M059J (cell line): ENCODE results near the gene ACER2. TPM values are rescaled to one million over a fixed set of nuclear protein-coding genes. Genes with fewer than 3 reads are reported as not detected.
"Not testable (repeated sequence)": the region's sequence is repeated elsewhere in the genome, so short reads cannot be mapped to it uniquely, and the experiment has no call there.

ENCODE experiments used
- DNase-seq: peaks from one replicate; pipeline ENCODE4 v3.0.0-alpha.2; 2012; ENCODE audit warnings: low read depth
- total RNA-seq: library from RNA; depleted of rRNA; stranded (reverse); fragments of >200 nt; shearing (Covaris generic); gene quantifications from 2 replicates; pipeline ENCODE4 v1.2.3, GENCODE V29; 2014; rRNA removed

The ACER2 gene
- total RNA-seq: 0.47 and 0.96 TPM in 2 replicates

DNA sequence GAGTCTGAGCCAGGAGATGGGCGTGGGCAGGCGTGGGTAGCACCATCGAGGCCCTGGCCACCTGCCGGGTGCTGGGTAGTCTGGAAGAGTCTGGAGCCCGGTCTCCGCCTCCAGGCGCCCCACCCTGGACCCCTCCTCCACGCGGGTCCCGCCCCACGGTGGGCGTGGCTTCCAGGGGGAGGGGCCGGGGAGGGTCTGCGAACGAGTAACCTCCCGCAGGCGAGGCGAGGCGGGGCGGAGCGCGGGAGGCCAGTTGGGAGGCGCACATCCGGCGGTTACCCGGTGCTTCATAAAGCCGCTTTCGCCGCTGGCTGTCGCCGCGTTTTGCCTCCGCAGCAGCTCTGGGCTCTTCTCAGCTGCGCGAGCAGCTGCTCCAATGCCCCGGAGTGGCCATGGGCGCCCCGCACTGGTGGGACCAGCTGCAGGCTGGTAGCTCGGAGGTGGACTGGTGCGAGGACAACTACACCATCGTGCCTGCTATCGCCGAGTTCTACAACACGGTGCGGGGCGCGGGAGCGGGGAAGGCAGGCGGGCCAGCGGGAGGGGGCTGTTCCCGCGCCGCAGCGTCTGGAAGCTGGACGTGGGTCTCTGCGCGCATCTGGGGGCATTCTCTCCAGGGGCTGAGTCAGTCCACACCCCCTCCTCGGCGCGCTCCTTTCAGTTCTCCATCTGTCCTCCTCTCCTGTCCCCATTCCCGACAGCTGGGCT, at the start of gene ACER2:
TSS of gene ACER2 (plus strand) at position 317 of the 708 bp plus-strand sequence. CDS start at position 393, 76 bp downstream.
- peak; percentile 87 for DNase-seq

DNA sequence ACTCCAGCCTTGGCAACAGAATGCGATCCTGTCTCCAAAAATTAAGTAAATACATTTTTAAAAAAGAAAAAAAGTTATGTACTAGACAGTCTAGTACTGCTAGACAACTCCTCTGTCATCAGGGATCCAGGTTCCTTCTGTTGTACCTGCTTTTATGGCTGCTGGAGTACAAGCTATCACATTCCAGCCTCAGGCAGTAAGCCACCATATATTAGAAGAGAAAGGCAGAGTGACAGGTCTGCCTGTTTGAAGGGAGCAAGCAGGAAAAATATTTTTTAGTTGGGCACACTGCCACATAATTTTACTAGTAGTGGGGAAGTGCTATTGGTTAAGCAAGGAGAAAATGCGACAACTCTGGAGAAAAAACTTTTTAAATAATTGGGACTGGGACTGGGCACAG, 39.7 kb upstream of the ACER2 start:
- DNase-seq: peak; percentile 14

DNA sequence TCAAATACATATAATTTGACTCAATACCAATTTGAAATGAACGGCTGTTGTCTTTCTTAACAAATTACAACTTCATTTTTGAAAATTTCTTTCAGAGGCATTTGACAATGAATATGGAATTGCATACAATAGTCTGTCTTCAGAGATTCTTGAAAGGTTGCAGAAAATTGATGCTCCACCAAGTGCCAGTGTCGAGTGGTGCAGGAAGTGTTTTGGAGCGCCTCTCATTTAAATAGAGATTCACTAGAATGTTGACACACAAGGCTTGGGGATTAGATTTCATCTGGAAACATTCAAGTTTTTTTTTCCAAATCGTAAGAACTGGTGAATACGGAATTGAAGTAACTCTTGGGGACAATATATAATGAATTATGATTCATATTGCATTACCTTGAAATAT, 36.9 kb upstream of the ACER2 start:
- DNase-seq: peak; percentile 12

DNA sequence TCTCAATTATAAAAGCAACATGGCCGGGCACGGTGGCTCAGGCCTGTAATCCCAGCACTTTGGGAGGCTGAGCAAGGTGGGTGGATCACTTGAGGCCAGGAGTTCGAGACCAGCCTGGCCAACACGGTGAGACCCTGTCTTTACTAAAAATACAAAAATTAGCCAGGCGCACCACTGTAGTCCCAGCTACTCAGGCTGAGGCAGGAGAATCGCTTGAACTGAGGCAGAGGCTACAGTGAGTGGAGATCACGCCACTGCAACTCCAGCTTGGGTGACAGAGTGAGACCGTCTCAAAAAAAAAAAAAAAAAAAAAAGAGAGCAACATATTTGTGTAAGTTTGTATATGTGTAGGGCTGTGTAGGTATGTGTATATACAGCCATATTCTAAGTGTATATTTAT, 36.2 kb upstream of the ACER2 start:
- DNase-seq: no peak

DNA sequence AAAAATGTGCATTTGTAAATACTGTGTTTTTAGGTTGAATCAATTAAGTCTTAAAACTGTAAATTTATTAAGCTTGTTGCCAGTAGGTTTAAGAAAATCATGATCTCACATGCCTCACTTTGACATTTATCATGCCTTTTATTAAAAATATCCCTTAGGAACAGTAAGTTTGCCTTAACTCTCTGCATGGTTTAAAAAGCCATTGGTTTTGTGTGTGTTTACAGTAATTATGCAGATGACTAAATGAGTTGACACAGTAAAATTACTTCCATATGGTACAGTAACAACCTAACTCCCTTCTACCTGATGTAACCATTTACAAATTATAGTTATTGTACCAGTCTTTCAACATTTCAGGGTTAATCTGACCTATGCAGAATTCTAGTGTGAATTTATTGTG, 35.3 kb upstream of the ACER2 start:
- no peak for DNase-seq

DNA sequence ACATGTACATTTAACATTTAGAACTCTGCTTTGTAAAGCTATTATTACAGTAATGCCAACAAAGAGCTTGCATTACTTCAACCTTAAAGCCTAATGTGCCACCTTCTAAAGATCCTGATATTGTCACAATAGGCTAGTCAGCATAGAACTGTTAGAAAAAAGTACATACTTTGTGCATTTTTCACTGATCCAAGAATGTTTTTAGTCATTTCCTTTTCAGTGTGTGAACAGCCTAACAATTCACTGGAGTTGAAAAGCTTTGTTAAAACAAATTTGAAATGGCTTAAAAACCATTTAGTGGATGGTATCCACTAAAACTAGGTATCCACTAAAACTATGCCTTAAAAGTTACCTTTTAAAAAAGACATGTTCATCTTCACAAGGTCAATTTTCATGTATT, 33.3 kb upstream of the ACER2 start:
- peak; percentile 29 for DNase-seq

DNA sequence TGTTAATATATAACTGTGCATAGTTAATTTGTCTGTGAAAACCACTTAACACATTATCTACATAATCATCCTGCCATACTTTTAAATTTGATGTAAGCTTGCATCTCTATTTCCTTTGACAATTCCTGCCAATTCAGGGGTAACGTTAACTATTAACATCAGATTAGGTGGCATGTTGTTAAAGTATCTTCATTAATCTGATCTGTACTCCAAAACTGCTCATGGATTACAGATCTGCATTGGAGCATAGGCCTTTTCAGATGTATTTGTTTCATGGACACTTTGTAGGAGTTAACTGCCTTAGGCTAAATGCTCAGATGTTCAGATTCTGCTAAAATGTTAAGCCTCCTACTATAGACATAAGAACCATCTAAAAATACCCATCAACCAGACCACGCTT, 31.9 kb upstream of the ACER2 start:
- DNase-seq: no peak

DNA sequence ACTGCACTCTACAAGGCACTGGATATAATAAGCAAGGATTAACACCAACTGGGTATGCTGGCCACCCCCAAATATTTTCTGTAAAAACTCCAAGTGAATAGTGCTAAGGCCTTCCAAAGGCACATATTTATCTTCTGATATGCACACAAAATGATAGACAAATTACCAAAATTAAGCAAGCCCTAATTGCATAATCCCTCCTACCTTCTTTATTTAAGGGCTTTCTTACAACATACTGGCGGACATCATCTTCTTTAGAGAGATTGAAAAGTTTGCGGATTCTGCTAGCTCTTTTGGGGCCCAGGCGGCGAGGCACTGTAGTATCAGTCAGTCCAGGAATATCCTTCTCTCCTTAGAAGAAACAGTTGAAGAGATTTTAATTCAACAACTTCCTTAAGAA, 30.6 kb upstream of the ACER2 start:
- DNase-seq: no peak

DNA sequence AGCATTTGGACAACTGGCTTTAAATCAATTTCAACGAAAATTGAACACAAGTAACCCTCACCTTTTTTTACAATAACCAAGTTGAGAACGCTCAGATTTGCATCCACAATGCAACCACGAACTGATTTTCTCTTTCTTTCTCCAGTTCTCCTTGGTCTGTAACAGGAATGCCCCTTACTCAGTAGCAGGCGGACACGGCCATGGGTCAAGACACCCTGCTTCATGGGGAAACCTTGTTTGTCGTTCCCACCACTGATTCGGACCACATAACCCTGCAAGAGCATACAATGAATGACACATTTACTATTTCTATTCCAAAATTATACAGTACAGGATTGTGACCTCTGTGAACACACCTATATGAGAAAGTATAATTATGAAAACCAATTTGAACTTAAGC, 30.2 kb upstream of the ACER2 start:
- DNase-seq: no peak

DNA sequence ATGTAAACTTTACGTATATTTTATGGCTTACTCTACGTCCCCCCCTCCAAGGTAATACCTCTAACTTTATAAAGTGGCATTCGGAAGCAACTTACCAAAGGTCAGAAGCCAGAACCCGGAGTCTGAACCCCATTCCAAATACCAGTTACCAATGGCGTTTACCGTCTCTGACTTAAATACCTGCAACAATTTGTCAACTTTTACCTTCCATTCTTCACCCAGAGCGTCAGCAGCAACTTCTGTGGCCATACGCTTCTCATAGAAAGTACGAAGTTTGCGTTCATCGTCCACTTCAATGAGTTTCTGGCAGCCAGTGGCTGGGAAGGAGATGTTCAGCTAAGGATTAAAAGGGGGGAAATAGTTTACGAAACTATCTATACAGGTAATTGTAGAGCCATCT, 29.5 kb upstream of the ACER2 start:
- DNase-seq: no peak

DNA sequence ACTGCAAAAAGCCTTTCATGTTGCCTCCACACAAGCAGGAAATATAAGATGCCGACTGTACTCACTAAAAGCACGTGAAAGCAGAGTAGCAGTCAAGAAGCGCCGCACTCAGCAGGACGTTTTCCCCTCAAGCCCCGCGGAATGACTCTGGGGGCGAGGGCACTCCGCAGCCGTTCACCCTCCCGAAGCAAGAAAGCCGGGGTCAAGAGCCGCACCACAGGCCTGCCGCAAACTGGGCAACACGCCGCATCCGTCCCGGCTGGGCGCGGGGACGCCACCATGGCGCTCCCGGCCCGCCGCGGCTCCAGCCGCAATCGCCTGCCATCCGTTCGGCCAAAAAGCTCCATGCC, 29.1 kb upstream of the ACER2 start:
- peak; percentile 31 for DNase-seq

DNA sequence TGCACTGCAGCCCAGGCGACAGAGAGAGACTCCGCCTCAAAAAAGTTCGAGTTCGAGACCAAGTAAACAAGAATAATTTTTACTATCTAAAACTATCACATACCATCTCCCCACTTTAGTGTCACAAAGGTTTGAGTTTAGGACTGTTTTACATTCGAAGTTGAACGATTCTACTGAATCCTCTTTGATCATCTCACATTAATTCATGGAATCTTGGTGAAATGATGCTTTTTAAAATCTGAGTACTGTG, 28.1 kb upstream of the ACER2 start:
- DNase-seq: no peak

DNA sequence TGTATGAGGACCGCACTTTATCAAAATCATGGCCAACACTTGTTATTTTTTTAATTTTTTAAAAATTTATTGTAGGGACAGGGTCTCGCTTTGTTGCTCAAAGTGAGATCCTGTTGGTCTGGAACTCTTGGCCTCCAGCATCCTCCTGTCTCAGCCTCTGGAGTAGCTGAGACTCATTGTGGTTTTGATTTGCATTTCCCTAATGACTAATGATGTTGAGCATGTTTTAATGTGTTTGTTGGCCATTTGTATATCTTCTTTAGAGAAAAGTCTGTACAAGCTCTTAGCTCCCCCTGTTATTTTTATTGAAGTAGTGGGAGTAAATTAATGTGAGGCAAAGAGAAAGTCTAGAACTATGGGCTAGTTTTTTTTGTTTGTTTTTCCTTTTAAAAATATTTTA, 27.2 kb upstream of the ACER2 start:
- DNase-seq: peak; percentile 44

DNA sequence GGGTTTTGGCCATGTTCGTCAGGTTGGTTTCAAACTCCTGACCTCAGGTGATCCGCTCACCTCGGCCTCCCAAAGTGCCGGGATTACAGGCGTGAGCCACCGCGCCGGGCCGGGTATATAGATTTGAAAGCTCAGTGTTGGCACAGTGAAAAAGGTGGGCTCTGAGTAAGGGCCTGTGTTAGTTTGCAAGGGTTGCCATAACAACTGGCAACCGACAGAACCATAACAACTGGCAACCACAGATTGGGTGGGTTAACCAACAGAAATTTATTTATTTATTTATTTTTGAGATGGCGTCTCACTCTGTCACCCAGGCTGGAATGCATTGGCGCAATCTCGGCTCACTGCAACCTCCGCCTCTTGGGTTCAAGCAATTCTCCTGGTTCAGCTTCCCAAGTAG, 23.6 kb upstream of the ACER2 start:
- DNase-seq: not testable (repeated sequence)

DNA sequence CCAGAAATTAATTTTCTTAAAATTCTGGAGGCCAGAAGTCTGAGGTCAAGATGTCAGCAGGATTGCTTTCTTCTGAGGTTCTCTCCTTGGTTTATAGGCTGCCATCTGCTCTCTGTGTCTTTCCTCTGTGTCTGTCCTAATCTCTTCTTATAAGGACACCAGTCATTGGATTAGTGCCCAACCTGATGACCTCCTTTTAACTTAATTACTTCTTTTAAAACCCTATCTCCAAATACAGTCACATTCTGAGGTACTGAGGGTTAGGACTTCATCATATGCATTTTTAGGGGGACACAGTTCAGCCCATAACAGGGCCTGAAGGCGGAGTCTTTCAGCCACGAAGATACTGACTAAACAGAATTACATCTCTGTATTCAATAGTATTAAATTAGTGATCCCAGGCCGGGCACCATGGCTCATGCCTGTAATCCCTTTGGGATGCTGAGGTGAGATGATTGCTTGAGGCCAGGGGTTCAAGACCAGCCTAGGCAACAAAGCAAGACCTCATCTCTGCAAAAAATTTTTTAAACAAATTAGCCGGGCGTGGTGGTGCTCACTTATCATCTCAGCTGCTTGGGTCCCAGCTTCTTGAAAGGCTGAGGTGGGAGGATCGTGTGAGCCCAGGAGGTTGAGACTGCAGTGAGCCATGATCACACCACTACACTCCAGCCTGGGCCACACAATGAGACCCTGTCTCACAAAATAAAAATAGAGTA, 22.9 kb upstream of the ACER2 start:
- DNase-seq: no peak

DNA sequence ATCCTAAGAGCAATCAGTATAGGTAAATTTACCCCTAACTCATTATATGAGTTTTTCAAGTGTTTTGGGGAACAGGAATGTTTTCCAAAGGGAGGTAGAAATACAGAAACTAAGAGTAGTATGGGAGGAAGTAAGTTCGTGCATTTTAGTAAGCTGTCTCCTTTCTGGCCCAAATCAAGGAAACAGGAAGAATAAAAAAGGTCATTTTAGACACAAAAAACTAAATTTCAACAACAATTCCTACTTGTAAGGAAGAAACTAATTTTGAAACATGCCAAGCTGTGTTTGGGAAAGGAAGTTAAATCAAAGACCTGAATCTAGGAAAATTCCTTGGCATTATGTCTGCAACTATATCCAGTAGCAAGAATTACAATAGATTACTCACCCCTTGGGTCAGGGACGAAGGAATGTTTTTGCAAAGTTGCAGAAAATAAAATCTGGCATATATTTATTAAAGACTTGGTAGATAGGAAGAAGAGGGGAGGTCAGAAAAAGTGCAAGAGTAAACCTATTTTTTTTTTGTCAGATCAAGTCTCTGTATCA, 22.2 kb upstream of the ACER2 start:
- no peak for DNase-seq

DNA sequence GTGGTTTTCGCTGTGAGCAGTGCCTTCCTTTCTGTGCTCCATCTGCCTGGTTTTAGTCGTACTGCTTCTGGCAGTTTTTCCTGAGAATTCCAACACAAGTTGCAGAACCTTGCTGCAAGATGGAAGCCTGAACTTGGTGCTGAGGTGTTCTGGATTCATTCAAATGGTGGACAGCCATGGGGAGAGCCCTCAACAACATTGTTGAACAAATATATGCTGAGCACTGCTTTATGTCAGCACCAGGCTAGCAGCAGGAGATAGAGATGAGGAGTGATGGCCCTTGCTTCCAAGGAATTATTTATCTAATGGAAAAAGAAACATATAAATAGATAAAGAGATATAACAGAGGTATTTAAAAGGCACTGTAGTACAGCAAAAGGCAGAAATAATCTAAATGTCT, 21.5 kb upstream of the ACER2 start:
- no peak for DNase-seq

DNA sequence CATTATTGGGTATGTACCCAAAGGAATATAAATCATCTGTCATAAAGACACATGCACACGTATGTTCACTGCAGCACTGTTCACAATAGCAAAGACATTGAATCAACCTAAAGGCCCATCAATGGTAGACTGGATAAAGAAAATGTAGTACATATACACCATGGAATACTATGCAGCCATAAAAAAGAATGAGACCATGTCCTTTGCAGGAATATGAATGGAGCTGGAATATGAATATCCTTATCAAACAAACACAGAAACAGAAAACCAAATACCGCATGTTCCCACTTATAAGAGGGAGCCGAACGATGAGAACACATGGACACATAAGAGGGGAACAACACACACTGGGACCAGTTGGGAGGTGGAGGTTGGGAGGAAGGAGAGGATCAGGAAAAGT, 19.3 kb upstream of the ACER2 start:
- DNase-seq: not testable (repeated sequence)

DNA sequence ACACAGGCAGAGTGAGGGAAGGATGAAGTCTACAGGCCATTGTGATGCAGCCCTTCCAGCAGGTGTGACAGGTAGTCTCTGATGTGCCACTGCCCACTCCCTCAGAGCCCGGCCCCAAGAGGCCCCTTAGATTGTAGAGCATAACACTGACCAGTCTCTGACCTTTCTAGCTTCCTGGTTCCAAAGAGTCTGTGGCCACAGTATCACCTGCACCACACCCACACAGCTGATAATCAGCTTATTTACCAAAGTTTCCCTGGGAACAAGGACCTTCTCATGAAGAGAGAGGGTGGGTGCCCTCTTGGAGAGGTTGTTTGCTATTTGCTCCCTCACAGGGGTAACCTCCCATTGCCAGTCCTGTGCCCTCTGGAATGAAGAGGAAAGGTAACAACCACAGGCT, 11.0 kb upstream of the ACER2 start:
- no peak for DNase-seq

DNA sequence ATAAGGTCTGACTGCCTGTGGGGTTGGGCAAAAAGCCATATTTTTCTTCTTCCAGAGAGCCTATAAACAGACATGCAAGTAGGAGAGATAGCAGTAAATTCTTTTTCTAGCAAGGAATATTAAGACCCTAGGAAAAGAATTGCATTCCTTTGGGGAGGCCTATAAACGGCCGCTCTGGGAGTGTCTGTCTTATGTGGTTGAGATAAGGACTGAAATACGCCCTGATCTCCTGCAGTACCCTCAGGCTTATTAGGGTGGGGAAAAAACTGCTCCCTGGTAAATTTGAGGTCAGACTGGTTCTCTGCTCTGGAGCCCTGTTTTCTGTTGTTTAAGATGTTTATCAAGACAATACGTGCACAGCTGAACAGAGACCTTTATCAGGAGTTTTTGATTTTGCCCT, 5.6 kb upstream of the ACER2 start:
- DNase-seq: not testable (repeated sequence)

DNA sequence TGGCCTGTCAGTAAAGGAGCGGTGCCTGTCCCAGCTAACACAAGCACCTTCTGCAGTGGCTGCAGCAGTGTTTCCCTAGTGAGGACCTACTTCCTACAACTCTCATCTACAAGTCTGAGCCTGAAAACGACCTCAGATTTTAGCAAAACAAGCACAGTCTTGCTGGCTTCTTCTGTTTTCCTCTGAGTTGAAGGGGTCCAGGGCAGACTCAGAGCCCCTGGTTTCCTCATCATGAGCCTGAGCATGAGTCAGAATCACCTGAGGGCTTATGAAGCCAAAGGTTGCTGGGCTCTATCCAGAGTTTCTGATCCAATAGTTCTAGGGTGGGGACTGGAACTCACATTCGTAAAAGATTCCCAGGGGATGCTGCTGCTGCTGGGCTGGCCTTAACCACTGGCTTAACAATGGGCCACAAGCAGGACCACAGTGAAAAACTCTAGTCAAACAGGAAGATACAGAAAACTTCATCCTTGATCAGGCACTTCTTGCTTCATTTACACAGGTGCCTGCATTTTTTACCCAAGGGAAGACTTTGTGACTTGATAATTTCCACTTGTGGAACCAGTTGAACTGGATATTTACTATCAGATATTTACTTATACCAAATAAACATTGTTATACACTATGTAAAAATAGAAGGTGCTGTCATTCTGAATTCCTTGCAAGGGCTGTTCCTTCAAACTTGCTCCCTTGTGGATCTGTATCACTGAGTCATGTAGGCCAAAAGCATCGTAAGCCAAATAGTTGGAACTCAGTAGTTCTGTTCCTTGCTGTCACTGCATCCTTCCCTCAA, 4.3 kb upstream of the ACER2 start:
- no peak for DNase-seq

DNA sequence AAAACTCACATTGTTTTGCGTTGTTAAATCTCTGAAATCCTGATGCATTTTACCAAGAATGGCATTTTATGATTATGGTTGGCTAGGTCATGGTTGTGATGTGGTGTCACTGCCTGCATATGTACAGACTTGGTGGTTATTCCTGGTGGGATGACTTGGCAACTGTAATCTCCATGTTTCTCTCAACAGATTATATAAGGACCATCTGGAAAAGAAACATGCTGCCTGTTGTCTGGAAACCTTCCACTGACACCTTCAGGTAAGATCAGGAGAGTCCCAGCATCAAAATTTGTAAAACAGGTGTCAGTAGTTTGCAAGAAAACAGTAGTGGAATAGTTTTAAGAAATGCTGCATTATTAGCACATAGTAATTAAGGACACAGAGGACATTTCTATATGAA, 3.0 kb upstream of the ACER2 start:
- no peak for DNase-seq

DNA sequence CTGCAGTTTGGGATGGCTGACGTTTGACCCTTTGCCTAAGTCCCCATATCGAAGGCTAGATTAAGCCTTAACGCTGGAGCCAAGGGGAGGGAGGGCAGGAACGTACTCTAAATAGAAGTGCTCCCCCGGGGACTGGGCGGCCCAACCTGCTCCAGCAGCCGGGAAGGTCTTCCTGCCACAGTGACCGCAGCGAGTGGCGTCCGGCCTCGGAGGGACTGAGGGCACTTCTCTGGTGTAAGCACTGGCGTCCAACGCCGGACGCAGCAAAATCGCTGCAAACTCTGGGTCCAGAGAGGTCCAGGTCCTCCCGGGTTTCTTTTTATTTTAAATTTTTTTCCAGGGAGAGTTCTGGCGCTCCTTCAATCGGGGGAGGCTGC, 505 bp upstream of the ACER2 start:
- DNase-seq: no peak
